Stimulated activated CD4-positive, alpha-beta T cell treated with anti-CD3 and anti-CD28 coated beads, Interleukin-15, amount 100 ng/mL, for 1 hour (primary cell): ENCODE results near the gene BAK1.
"Not testable (repeated sequence)": the region's sequence is repeated elsewhere in the genome, so short reads cannot be mapped to it uniquely, and the experiment has no call there.

Source experiments
- DNase-seq, 2 donors: peaks; one replicate each; pipeline ENCODE4 v3.0.0-alpha.2; 2020; ENCODE audit warnings: low read depth in 1 of 2, low spot score in 1 of 2

The BAK1 gene

DNA sequence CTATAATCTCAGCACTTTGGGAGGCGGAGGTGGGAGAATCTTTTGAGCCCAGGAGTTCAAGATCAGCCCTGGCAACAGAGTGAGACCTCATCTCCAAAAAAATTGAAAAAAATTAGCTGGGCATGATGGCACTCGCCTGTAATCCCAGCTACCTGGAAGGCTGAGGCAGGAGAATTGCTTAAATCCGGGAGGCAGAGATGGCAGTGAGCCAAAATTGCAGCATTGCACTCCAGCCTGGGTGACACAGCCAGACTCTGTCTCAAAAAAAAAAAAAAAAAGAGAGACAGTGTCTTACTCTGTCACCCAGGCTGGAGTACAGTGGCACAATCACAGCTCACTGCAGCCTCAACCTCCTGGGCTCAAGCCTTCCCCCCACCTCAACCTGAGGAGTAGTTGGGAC lies 27.2 kb downstream of the BAK1 start:
- not testable (repeated sequence) for DNase-seq

DNA sequence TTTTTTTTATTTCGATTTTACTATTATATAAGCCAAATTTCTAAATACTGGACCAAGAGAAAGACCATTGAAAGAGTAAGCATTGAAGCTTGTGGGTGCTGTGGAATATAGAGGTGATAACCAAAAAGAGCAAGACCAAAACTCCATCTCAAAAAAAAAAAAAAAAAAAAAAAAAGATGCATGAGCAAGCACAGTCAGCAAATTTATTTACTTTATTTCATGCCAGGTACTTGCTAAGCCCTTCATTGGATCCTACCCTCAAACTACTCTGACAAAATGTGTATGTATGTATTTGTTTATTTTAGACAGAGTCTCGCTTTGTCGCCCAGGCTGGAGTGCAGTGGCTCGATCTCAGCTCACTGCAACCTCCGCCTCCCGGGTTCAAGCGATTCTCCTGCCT lies 27.8 kb downstream of the BAK1 start:
- DNase-seq, result no peak

DNA sequence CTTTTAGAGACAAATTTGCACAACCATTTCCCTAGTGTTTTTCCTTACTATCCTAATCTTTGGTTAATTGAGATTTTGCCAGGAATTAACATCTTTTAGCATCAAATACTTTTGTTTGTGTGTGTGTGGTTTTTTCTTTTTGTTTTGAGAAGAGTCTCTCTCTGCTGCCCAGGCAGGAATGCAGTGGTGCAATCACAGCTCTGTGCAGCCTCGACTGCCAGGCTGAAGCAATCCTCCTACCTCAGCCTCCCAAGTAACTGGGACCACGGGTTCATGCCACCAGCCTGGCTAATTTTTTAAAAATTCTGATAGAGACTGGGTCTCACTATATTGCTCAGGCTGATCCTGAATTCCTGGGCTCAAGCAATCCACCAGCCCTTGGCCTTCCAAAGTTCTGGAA lies 28.5 kb downstream of the BAK1 start:
- DNase-seq, result no peak

DNA sequence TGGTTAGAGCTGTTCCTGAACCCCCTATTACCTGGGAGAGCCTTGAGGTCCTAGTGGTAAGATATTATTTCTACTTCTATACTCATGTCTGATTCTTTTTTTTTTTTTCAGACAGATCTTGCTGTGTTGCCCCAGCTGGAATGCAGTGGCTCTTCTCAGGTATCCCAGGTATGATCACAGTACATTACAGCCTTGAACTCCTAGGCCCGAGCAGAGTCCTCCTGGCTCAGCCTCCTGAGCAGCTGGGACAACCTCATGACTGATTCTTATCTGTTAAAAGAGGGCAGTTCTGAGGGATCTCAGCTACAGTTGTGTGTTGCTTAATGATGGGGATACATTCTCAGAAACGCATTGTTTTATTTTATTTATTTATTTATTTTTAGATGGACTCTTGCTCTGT lies 30.2 kb downstream of the BAK1 start:
- DNase-seq, result no peak

DNA sequence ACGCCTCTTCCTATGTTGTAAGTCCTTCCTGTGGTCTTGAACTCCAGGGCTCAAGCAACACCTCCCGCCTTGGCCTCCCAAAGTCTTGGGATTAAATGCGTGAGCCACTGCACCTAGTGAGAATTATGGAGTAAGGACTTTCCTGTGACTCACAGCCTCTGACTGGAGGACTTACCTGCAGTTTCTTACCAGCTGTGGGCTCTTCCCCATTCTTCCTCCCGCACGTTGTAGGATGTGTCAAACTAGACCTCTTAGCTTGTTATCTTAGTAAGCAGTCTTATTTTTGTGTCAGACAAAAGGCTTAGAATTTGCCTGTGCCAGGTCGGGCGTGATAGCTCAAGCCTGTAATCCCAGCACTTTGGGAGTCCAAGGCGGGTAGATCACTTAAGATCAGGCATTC lies 30.9 kb downstream of the BAK1 start:
- no peak for DNase-seq

DNA sequence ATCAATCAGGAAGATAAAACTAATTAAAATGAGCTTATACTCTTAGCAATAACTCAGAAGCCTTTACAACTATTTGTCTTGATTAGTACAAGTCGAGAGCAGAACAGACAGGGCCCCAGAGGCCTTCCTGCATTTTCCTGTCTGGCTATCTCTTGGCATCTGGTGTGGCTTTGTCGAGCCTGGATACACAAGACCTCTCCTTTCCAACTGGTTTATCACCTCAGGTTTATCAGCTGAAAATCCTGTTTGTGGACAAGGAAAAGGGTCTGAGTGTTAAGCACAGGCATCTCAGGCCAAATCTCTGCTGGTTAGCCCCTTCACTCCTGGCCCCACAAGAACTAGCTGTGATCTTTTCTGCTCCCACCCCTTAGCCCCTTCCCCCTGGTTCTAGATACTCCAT lies 32.6 kb downstream of the BAK1 start:
- DNase-seq, result no peak

DNA sequence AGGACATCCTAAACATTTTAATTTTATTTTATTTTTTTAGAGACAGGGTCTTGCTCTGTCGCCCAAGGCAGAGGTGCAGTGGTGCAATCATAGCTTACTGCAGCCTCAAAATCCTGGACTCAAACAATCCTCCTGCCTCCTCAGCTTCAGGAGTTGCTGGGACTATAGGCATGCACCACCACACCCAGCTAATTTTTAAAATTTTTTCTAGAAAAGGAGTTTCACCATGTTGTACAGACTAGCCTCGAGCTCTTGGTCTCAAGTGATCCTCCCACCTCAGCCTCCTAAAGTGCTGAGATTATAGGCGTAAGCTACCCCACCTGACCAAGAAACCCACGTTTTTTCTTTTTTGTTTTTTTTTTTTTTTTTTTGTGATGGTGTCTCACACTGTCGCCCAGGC lies 33.3 kb downstream of the BAK1 start:
- DNase-seq, result no peak

DNA sequence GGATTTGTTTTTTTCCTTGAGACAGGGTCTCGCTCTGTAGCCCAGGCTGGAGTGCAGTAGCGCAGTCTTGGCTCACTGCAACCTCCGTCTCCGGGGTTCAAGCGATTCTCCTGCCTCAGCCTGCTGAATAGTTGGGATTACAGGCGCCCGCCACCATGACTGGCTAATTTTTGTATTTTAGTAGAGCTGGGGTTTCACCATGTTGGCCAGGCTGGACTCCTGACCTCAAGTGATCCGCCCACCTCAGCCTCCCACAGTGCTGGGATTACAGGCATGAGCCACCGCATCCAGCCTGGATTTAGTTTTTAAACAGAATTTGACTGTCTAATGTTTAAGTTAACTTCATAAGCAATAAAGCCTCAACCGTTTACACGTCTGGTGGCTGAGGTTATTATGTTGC lies 34.8 kb downstream of the BAK1 start:
- not testable (repeated sequence) for DNase-seq

DNA sequence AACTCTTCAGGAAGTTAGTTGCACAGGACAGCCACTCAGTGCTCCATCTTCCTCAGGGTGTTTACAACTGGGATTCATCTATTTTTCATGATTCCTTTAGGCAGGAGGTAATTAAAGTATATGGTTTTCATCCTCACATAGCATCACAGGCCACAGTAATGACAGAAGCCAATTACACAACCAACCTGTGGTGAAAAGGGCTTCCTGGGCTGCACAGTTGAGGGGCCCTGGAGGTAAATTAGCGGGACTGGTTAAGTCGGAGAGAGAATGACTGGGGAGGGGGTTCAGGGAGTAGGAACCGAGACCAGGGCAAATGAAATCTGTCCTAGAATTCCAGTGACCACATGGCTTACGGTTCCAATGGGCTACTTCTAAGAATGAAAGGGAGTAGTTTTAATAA lies 37.0 kb downstream of the BAK1 start:
- DNase-seq, result no peak

DNA sequence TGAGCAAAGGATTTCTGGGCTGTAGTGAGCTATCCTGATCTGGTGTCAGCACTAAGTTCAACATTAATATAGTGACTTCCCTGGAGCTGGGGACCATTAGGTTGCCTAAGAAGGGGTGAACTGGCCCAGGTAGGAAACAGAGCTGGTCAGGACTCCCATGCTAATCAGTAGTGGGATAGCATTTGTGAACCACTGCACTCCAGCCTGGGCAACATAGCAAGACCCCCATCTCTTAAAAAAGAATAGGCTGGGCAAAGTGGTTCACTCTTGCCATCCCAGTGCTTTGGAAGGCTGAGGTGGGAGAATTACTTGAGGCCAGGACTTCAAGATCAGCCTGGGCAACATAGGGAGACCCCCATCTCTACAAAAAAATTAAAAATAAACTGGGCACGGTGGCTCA lies 39.3 kb downstream of the BAK1 start:
- DNase-seq, result no peak

DNA sequence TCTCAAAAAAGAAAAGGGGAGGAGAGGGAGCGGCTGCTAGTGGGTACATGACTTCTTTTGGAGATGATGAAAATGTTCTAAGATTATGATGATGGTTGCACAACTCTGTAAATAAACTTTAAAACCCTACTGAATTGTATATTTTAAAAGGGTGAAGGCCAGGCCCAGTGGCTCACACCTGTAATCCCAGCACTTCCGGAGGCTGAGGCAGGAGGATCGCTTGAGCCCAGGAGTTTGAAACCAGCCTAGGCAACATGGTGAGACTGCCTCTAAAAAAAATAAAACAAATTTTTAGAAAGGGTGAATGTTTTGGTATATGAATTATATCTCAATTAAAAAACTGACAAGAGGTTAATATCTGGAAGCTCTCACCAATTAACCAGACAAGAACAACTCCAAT lies 45.4 kb downstream of the BAK1 start:
- no peak for DNase-seq

DNA sequence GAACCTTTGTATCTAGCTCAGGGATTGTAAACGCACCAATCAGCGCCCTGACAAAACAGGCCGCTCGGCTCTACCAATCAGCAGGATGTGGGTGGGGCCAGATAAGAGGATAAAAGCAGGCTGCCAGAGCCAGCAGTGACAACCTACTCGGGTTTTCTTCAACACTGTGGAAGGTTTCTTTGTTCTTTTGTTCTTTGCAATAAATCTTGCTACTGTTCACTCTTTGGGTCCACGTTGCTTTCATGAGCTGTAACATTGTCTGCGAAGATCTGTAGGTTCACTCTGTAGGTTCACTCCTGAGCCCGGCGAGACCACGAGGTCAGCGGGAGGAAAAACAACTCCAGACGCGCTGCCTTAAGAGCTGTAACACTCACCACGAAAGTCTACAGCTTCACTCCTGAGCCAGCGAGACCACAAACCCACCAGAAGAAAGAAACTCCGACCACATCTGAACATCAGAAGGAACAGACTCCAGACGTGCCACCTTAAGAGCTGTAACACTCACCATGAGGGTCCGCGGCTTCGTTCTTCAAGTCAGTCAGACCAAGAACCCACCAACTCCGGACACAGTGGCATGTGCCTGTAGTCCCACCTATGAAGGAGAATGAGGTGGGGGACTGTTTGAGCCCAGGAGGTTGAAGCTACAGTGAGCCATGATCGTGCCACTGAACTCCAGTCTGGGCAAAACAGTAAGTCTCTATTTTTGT lies 46.8 kb downstream of the BAK1 start:
- DNase-seq, result peak; percentile 11 to 20

DNA sequence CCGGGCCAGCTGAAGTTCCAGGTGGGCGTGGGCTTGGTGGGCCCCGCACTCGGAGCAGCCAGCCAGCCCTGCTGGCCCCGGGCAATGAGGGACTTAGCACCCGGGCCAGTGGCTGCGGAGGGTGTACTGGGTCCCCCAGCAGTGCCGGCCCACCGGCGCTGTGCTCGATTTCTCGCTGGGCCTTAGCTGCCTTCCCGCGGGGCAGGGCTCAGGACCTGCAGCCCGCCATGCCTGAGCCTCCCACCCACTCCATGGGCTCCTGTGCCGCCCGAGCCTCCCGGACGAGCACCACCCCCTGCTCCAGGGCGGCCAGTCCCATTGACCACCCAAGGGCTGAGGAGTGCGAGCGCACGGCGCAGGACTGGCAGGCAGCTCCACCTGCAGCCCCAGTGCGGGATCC lies 47.6 kb downstream of the BAK1 start:
- not testable (repeated sequence) for DNase-seq

DNA sequence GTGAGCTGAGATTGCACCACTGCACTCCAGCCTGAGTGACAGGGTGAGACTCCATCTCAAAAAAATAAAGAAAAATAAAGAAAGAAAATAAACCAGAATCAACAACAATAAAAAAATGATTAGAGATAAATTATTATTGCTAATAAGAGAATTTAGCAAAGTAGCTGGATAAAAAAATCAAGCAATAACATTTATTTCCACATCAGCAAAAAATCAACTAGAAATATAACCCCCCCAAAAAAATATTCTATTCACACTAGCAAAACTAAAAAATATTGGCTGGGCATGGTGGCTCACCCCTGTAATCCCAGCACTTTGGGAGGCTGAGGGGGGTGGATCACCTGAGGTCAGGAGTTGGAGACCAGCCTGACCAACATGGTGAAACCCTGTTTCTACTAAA lies 49.5 kb downstream of the BAK1 start:
- DNase-seq, result not testable (repeated sequence)
